Measurements from ENCODE around the gene SLC38A10. TPM values are rescaled to one million over a fixed set of nuclear protein-coding genes. Genes with fewer than 3 reads are reported as not detected.

The SLC38A10 gene
- polyA plus RNA-seq, 12 donors, result 32.7 to 57.4 (median 40.4) TPM; not detected in 1

DNA sequence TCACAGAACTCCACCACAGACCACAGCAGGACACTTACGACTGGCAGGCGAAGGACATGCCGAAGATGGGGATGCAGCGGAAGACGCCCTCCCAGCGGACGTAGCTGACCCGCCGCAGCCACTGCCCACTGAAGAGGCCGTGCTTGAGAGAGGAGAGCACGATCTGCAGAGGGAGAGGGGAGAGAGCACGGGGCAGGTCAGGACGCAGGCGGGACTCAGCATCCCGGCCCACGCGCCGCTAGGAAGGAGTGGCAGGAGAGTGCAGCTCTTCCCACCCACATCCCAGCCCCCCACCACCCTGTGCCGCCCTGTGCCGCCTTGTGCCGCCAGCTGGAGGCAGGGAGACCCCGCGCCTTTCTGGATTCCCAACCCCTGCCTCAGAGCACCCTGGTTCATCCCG lies 14.5 kb downstream of the SLC38A10 start:
- no peak for DNase-seq

DNA sequence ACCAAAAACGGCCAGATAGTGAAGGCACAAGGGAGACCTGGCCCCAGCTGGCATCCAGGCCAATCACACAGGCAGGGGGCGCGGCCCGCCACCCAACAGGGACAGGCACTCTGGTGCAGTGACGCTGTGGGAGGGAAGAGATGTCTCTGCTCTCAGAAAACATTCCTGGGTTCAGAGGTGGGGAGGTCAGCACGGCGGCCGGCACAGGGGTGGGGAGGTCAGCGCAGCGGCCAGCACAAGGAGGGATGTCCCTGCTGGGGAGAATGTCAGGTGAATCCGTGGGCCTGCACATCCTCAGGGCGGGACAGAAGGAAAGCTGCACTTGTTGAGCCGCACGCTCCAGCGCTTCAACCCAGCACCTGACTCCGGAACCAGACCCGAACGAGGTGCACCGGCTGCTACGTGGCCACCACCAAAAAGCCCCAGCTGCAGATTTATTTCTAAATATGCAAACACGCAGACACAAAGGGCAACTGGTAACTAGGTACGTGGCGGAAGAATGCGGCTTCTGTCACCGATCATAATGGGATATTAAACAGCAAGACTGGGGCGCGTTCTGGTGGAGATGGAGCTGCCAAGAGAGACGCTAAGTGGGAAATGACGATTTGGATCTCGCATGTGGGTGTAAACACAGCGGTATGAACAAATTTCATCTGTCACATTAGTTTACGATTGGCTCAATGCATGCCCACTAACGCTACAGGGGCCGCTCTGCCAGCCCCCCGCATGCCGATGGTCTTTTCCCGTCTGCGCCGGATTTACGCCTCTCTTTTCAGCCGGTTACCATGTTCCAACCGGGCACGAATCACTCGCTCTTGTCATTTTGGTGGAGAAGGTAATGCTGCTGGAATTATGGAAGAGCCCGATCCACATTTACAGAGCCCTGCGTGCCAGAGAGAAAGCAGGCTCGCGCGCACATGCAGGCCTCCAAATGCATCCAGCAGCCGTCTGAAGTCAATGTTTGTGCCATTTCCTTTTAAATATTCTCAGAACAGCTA lies 15.5 kb downstream of the SLC38A10 start:
- no peak for DNase-seq

DNA sequence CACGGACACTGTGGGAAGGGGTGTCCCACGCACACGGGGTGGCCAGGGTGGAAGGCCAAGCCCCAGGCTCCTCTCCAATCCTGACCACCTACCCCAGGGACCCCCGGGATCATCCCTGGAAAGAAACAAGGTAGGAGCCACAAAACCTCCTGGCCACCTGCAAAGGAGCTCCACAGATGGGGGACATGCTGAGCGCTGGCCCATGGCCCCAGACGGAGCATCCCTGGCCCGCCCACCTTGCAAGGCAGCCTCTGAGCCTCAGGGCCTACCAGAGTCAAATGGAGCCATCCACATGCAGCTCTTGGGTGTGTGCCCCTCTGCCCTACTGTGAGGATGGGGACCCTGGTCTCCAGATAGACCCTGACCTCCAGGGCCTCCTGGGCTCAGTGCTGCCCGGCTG lies 16.3 kb downstream of the SLC38A10 start:
- DNase-seq, result no peak

DNA sequence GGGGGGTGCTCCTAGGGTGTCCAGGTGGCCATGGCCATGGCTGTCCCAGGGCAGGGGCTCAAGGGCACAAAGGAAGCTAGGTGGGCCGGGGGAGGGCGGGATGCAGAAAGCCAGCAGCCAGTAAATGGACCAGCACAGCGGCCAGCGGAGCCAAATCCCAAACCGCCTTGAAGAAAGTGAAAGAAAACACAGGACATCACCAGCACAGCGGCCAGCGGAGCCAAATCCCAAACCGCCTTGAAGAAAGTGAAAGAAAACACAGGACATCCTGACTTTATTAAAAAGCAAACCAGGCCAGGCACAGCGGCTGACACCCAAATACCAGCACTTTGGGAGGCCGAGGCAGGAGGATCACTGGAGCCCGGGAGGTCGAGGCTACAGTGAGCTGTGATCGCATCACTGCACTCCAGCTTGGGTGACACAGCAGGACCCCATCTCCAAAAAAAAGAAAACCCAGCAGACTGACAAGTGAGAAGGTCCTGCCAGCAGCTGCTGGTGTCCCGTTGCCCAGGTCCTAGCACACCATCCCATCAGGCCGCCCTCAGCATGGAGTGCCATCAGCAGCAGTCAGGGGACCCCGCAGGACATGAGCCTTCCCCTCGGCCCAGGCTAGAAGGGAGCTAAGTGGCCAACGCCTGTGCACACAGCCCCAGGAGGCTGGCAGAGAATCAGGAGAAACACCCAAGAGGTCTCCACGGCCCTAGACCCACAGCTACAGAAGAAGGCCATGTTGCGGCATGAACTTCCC lies 17.0 kb downstream of the SLC38A10 start:
- DNase-seq, result peak; percentile 55

DNA sequence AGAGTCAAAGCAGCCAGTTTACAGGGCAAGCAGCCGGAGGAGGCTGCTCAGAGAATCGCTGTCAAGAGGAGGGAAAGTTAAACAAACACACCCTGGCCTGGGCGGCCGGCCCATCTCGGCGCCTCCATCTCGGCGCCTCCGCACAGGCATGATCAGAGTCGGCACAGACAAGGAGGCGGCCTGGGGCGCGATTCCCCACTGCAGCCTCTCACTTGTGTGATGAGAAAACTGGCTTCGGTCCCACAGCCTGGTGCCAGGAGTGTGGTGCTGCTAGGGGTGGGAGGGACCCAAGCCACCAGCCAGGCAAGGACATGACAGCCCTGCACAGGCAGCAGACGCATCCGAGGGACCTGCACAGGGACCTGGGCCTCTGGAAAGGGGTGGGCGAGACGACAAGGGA lies 17.7 kb downstream of the SLC38A10 start:
- DNase-seq, result peak; percentile 57

DNA sequence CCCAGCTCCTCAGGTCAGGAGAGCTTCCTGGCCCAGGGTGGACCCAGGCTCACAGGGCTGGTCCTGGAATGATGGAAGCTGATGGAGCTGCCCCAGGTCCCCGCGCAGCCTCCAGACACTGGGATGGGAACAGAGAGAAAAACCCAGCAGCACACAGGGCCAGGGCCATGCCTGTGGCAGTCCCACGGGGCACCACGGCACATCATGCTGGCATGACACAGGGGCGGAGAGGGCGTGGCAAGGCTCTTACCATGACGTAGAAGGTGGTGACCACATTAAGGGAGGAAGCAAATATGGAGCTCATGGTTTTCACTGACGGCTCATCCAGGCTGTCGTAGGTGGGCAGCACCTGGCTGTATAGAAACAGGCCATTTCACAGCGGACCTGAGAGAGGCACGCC lies 18.3 kb downstream of the SLC38A10 start:
- DNase-seq, result no peak

DNA sequence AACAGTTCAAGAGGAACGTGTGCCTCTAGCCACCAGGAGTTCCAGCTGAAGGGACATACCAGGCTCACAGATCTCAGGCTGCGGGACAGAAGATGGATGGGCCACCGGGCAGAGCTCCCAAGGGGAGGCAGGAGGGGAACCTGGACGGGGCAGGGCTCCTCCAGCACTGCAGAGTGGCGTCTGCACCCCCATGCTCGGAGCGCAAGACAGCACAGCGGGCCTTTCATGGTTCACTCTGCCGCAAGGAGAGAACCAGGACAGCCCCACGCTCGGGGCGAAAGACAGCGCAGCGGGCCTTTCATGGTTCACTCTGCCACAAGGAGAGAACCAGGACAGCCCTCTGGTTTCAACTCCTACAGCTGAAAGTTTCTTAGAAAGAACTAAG lies 20.6 kb downstream of the SLC38A10 start:
- DNase-seq, result no peak

DNA sequence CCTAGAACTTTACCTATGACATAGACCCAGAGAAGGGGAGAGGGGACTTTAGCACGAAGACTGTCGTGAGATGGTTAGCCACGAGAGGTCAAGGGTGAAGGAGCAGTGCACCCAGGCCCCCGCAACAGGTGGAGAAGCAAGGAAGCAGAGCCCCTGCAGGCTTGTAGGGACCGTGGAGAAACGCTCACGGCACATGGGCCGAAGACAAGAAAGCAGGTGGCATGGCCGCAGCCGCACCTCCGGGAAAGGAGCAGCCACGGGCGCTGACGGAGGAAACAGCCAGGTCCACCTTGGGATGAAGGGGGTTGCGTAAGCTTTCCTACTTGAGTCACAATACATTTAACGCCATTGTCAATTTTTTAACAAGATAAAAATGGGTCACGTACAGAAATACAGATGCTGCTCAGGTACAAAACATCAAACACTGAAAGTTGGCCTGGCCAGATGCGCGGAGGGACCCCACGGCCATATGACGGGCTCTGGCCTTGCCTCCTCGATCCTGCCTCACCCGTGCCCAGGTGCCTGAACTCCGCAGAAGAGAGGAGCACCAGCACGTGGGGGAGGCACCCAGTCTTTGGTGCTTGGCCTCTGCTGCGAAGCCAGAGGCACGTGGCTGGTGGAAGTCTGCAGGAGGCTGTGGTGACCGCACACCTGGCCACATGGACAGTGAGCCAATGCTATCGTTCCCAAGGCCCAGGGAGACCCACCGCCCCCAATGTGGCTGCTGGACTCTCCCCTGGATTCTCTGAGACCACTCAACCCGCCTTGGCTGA lies 21.2 kb downstream of the SLC38A10 start:
- DNase-seq, result no peak

DNA sequence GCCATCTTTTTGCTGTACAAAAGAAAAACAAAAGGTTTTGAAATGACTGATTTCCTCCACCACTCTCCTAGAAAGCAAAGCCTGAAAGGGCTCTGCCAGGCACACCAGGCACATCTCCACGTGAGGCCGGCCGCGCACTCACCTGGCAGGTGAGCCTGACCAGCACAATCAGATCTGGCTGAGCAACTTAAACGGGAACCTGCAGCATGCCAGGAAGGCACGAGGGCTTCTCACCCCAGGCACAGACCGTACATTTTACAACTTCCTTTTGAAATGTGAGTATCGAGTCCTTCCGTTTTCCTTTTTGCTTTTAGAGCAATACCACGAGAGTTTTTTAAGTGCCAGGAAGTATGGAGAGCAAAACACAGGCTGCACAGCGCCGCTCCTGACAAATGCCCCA lies 22.5 kb downstream of the SLC38A10 start:
- no peak for DNase-seq

DNA sequence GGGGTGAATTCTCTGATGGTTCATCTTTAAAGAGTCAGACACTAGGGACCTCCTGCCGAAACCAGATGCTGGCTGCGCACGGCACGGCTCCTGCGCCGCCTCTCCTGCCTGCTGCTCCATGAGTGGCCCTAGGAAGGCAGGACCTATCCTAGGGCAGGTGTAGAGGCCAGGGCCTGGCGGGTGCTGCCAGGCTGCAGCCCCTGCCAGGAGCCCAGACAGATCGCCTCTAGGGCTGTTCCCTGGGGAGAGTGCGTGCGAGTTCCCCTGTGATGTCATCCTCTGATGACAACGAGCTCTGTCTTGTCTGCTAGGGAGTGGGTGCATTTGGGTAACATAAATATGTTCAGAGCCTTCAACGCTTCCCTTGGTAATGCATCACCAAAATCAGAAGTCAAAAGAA lies 23.9 kb downstream of the SLC38A10 start:
- DNase-seq, result no peak

DNA sequence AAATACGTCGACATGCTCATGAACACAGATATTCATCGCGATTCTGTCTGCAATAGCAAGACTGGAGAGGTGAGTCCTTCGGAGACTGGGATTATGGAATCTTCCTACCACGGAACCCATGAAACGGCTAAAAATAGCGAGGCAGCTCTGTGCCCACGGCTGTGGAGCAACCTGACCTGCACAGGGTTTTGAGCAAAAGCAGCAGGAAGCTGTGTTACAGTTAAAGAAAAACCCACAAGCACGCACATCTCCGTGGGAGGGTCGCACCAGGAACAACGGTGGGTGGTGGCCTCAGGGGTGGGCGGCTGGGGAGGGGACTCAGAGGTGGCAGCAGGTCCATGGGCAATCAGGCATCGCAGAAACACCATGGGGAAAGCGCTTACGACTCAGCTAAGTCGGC lies 24.8 kb downstream of the SLC38A10 start:
- DNase-seq, result no peak

DNA sequence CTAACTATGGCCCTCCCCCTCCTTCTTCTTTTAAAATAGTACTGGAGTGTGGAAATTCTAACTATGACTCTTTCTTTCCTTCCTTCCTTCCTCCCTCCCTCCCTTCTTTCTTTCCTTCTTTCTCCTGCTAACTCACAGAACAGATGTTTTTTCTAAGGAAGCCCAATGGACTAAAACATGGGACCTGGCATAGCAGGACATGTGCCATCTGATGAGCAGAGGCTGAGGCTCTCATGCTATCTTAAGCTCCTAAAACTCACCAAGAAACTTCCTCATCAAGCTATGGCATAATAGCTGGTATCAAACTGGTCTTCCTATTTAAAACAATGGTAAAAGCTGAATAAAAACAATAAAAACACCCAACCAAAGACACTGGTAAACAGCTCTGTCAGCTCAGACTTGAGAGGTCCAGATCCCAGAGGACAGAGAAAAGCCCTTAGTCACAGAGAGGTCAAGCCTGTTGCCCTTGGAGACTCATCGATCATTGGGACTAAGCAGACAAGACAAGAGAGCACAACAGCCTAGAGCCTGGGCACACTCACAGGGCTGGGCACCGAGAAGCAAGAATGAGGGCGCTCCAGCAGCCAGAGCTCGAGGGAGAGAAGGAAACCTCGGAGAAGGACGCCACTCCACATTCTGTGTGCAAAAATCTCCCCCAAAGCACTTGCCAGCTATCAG lies 27.6 kb downstream of the SLC38A10 start:
- no peak for DNase-seq

DNA sequence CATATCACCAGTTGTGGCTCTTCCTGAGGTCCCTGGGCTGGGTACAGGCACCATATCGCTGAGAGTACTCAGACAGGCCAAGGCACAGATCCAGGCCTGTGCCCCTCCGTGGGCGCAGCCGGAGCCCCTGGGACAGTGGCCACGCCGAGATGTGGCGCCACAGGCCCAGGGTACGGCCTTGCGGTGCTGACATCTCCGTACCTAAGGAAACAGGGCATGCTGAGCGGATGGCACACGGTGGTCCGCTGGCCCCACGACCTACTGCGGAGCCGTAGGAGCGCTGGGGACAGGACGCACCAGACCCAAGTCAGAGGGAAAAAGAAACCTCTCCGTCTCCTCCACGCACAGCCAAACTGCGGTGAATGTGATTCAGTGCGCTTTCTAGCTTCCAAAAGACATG lies 29.5 kb downstream of the SLC38A10 start:
- no peak for DNase-seq

DNA sequence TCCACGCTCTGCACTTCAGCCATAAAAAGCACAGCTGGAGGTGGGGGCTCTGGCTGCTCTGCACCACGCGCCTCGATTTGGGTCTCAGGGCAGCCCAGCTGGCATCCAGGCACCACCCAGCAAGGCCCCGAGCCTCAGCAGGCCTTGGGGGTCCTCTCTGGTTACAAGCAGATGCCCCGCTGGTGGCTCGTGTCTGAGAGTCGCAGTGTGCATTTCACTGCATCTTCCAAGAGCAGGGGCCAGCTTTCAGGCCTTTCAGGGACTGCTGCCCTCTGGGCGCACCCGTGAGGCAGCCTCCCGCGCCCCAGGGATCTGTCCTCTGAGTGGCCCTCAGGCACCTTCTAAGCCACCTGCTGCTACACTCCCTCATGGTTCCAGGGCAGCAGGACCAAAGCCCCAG lies 30.5 kb downstream of the SLC38A10 start:
- no peak for DNase-seq

DNA sequence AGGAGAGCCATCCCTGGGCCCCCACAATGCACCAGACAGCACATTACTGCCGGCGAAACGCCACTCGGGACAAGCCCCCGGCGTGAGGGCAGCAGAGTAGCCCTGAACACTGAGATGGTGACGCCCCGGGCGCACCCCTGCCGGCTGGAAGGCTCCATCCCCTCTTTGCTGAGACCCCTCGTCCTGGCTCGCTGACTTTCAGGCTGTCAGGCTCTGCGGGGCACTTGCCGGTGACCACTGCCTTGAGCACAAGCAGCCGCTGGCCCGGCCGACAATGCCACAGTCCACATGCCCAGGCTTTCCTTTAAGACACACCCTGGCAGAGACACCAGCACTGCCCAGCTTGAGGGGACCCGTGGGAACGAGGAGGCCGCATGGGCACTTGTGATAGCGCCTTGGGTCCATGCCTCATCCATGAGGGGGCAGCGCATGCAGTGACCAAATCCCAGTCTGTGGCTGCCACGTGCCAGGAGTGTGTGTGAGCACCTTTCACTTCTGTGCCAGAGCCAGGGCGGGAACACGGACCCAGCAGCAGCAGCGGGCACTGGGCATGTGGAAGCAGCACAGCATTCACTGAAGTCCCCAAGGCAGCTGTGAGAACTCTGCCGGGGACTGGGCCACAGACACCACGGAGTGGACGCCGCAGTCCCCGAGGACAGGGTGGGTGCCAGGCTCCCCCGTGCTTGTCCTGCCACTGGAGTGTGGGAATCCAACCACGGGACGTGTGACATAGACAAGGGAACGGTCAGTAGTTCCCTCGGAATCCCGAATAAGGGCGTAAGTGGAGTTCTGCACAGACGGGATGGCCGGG lies 31.5 kb downstream of the SLC38A10 start:
- DNase-seq, result no peak

DNA sequence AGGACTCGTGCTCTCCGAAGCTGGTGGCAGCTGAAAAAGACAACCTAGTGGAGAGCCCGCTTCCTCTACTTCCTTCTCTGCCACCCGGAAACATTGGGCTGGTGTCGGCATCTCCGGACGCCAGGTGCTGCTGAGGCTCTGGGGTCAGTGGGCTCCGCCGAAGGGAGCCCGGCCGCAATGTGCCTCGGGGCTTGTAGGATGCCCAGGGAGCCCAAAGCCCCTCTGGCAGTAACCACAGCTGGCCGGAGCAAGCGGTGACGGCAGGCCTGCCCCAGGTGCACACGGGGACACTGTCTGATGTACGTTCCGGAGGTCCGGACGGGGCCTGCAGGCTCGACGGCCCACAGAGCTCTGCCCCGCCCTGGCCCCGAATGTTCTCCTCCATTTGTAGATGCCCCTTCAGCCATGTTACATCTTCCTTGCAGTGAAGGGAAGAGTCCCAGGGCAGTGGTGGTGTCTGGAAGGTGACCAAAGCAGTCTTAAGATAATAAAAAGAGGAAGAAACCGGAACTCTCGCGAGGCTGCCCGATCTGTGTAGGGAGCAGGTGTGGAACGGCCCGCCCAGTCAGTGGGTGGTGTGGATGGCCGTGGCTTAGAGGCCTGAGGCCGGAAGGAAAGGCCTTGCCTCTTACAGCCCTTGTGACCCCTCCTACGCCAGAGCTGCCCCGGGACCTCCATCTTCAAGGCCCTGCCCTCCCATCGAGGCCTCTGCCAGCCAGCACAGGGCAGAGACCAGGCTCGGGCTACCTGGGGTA lies 33.3 kb downstream of the SLC38A10 start:
- no peak for DNase-seq

DNA sequence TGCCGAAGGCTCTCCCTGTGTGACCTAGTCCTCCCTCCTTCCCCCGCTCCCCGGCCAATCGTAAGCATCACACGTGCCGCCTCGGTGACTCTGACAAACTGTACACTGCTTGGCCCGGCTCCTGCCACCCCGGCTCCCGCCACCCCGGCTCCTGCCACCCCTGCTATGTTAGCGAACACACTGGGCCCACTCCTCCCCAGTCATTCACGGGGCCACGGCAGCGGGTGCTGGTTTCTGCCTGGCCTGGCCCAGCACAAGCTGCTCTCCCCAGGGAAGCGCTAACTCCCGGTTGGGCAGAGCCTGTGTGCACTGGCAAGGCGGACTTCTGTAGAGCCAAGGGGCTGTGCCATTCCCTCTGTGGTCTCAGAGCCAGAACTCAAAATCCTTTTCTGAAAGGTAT lies 34.0 kb downstream of the SLC38A10 start:
- DNase-seq, result no peak

DNA sequence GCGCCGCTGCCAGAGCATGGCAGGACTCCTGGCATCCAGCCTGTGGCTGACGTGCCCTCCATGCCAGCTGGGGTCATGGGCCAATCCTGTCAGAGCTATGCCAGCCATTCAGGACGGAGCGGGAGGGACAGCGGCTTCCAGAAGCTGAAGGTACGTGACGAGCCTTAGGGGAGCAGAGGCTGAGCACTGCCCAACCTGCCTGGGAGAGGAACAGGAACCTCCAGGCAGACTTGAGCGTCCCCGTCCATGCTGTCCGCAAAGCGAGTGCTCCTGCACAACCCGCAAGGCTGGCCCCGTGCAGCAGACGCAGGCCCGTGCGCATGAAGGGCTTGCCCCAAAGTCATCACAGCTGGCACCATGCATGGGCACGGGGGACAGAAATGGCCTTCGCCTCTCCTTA lies 34.5 kb downstream of the SLC38A10 start:
- DNase-seq, result no peak

DNA sequence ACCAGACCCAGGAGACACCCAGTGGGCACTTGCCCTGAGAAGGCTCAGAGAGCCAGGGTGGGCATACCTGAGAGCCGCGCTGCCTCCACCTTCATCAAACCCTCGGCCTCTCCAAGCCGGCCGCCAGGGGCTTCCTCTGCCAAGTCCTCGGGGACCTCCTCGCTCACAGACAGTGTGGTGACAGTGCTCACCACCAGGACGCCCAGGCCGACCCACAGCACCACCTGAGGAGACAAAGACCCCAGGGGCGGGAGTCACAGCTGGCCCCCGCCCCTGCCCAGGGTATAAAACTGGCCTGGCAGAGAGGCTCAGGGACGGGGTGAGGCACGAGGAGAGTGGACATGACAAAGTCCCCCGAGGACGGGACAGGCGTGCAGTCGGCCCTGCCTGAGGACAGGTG lies 34.9 kb downstream of the SLC38A10 start:
- no peak for DNase-seq

DNA sequence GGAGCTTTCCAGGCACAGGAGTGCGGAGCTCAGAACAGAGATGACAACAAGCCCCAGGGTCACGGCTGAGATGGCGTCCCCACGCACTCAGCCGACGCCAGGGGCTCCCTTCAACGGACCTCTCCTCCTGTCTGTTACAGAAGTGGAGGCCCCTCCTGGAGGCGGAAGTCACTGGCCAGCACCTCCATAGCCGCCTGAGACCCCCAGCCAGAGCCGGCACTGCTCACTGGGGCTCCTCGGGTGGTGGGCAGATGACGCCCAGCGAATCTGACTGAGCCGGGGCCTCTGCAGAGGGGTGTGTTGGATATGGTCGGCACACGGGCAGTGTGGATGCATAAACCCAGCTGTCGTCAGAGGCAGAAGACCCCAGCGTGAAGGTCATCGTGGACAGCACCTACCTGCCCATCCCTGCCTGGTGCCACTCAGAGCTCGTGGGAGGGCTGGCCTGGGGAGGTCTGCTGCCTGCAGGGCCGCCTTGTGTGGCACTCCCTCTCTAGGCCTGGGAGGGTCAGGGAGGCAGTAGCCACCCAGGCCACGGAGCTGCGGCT lies 36.0 kb downstream of the SLC38A10 start:
- DNase-seq, result no peak

All from muscle of arm (tissue), 12 donors.